Testis (tissue), 2 donors: ENCODE data around the gene NLRP6.

Source experiments
- CTCF ChIP-seq, 3 experiments: fragments of 450-650 bp in 2 of 3; fragments of 200-600 bp in 1 of 3; sonication (generic) in 1 of 3; IDR thresholded peaks; one replicate each; pipeline ENCODE4 v1.5.1; 2016 to 2019; ENCODE audit warnings: antibody characterized with exemption in 3 of 3, mild to moderate bottlenecking in 2 of 3, moderate library complexity in 1 of 3
- POLR2A ChIP-seq: fragments of 450-650 bp; IDR thresholded peaks from one replicate; pipeline ENCODE4 v1.6.1; 2017; ENCODE audit warnings: antibody characterized with exemption, mild to moderate bottlenecking, moderate library complexity

DNA sequence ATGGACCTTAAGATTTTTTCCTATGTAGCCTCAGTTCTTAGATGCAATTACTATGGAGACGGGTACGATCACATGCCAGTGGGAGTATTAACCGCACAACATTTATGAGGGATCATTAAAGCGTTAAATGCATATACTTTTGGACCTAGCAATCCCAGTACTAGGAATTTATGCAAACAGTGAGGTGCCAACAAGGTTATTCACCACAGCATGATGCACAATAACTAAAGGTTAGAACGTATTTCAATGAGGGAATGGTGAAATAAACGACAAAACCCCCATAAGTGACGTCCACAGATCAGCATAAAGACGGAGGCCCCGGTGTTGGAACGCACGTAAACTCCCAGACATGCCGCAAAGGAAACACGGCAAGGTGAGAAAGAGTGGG is 42.6 kb upstream of the NLRP6 start:
- no peak for TF ChIP-seq CTCF (IDR thresholded peaks at IDR 0.05)
- no peak for TF ChIP-seq POLR2A
